Measurements from ENCODE around the gene BOD1.

BOD1 gene

GRCh38 chr5:173568703-173569102, 47.7 kb downstream of the BOD1 start:
- Mint-ChIP-seq H3K27ac (no peak overlapping the region), H3K36me3 (ENCODE audit: low read depth) (no peaks in the 10 kb centered on the region), H3K9me3 (peaks cover 11% of the 10 kb centered on the region), H3K4me3 (no peak overlapping the region), H3K4me1 (ENCODE audit: low read depth) (peaks cover 7% of the 10 kb centered on the region), H3K27me3 (peaks cover 14% of the 10 kb centered on the region)
- intact Hi-C loops (cut with micrococcal nuclease): no loop called here

GRCh38 chr5:173568128-173568527, 48.3 kb downstream of the BOD1 start:
- intact Hi-C loops (cut with micrococcal nuclease): no loop called here
- H3K4me1 Mint-ChIP-seq (ENCODE audit: low read depth): peaks cover 5% of the 10 kb centered on the region
- no peak overlapping the region for H3K4me3 Mint-ChIP-seq
- no peak overlapping the region for H3K27ac Mint-ChIP-seq
- peaks cover 13% of the 10 kb centered on the region for H3K27me3 Mint-ChIP-seq
- H3K36me3 Mint-ChIP-seq (ENCODE audit: low read depth): no peaks in the 10 kb centered on the region
- H3K9me3 Mint-ChIP-seq: peaks cover 11% of the 10 kb centered on the region

- intact Hi-C loops (cut with micrococcal nuclease): no loop called here
- H3K4me1 Mint-ChIP-seq (ENCODE audit: low read depth): no peaks in the 10 kb centered on the region
- H3K36me3 Mint-ChIP-seq (ENCODE audit: low read depth): no peaks in the 10 kb centered on the region
- H3K27ac Mint-ChIP-seq: no peak overlapping the region
- peaks cover 11% of the 10 kb centered on the region for H3K9me3 Mint-ChIP-seq
- H3K27me3 Mint-ChIP-seq: peaks cover 9% of the 10 kb centered on the region
- H3K4me3 Mint-ChIP-seq: no peak overlapping the region
These were observed 48.9 kb downstream of the BOD1 start for GRCh38 chr5:173567548-173567947.

- peaks cover 7% of the 10 kb centered on the region for H3K27me3 Mint-ChIP-seq
- H3K4me3 Mint-ChIP-seq: no peak overlapping the region
- intact Hi-C loops (cut with micrococcal nuclease): no loop called here
- H3K4me1 Mint-ChIP-seq (ENCODE audit: low read depth): no peaks in the 10 kb centered on the region
- peaks cover 16% of the 10 kb centered on the region for H3K9me3 Mint-ChIP-seq
- no peaks in the 10 kb centered on the region for H3K36me3 Mint-ChIP-seq (ENCODE audit: low read depth)
- H3K27ac Mint-ChIP-seq: no peak overlapping the region
These were observed 50.9 kb downstream of the BOD1 start for GRCh38 chr5:173565491-173566072.

- no peaks in the 10 kb centered on the region for H3K4me1 Mint-ChIP-seq (ENCODE audit: low read depth)
These were observed 52.3 kb downstream of the BOD1 start for GRCh38 chr5:173564106-173564505.

GRCh38 chr5:173563246-173563645, 53.2 kb downstream of the BOD1 start:
- H3K36me3 Mint-ChIP-seq (ENCODE audit: low read depth): no peaks in the 10 kb centered on the region
- H3K27ac Mint-ChIP-seq: no peak overlapping the region
- H3K4me1 Mint-ChIP-seq (ENCODE audit: low read depth): no peaks in the 10 kb centered on the region
- peaks cover 8% of the 10 kb centered on the region for H3K27me3 Mint-ChIP-seq
- H3K9me3 Mint-ChIP-seq: peaks cover 11% of the 10 kb centered on the region
- intact Hi-C loops (cut with micrococcal nuclease): no loop called here
- H3K4me3 Mint-ChIP-seq: no peak overlapping the region

More at GRCh38 chr5:173564106-173564505, 52.3 kb downstream of the BOD1 start:
- H3K9me3 Mint-ChIP-seq: peaks cover 16% of the 10 kb centered on the region
- H3K4me3 Mint-ChIP-seq: no peak overlapping the region
- intact Hi-C loops (cut with micrococcal nuclease): no loop called here
- H3K36me3 Mint-ChIP-seq (ENCODE audit: low read depth): no peaks in the 10 kb centered on the region
- no peak overlapping the region for H3K27ac Mint-ChIP-seq
- peaks cover 8% of the 10 kb centered on the region for H3K27me3 Mint-ChIP-seq

- peaks cover 5% of the 10 kb centered on the region for H3K9me3 Mint-ChIP-seq
- no peak overlapping the region for H3K27ac Mint-ChIP-seq
- H3K36me3 Mint-ChIP-seq (ENCODE audit: low read depth): no peaks in the 10 kb centered on the region
- peaks cover 10% of the 10 kb centered on the region for H3K27me3 Mint-ChIP-seq
- intact Hi-C loops (cut with micrococcal nuclease): no loop called here
- H3K4me1 Mint-ChIP-seq (ENCODE audit: low read depth): no peaks in the 10 kb centered on the region
- no peak overlapping the region for H3K4me3 Mint-ChIP-seq
These were observed 54.0 kb downstream of the BOD1 start for GRCh38 chr5:173562451-173562850.
